Kidney (tissue), 14 donors: Measurements from ENCODE around the gene SLC12A7. TPM values are rescaled to one million over a fixed set of nuclear protein-coding genes. Genes with fewer than 3 reads are reported as not detected.
"Not testable (repeated sequence)": the region's sequence is repeated elsewhere in the genome, so short reads cannot be mapped to it uniquely, and the experiment has no call there.

Experiments
- DNase-seq, 5 donors: peaks; one replicate each; pipeline ENCODE4 v3.0.0-alpha.2; 2013 to 2020
- FAIRE-seq: peaks from 2 replicates; lab custom pipeline; 2012; peaks lifted over from hg19 to GRCh38; lab: Jason Lieb, UNC
- H3K27ac ChIP-seq, 2 donors: one replicate each; pipeline ENCODE4 v1.7.0; 2013; ENCODE audit warnings: low read depth in 2 of 2, low read length in 2 of 2, inconsistent platforms in 1 of 2
- H3K27me3 ChIP-seq: one replicate; pipeline ENCODE4 v1.7.1; 2013; ENCODE audit warnings: low read length, inconsistent platforms; ENCODE audit not compliant: control insufficient read depth, insufficient read depth
- H3K36me3 ChIP-seq, 3 donors: one replicate each; pipeline versions ENCODE4 v1.7.0 to v1.7.1; 2013; ENCODE audit warnings: low read length in 3 of 3, control low read depth in 1 of 3, inconsistent platforms in 1 of 3; ENCODE audit not compliant: insufficient read depth in 3 of 3, control insufficient read depth in 2 of 3
- H3K4me1 ChIP-seq, 3 donors: one replicate each; pipeline versions ENCODE4 v1.7.0 to v1.7.1; 2013; ENCODE audit warnings: low read length in 3 of 3, inconsistent platforms in 1 of 3, low read depth in 1 of 3; ENCODE audit not compliant: control insufficient read depth in 2 of 3, insufficient read depth in 2 of 3
- H3K4me3 ChIP-seq, 3 donors: one replicate each; pipeline versions ENCODE4 v1.7.0 to v1.8.1; 2013; ENCODE audit warnings: low read length in 3 of 3, control low read depth in 1 of 3, inconsistent platforms in 1 of 3
- H3K9ac ChIP-seq, 3 donors: one replicate each; pipeline versions ENCODE4 v1.7.0 to v1.7.1; 2013; ENCODE audit warnings: low read length in 3 of 3, control low read depth in 1 of 3, inconsistent platforms in 1 of 3
- H3K9me3 ChIP-seq, 3 donors: one replicate each; pipeline versions ENCODE4 v1.7.0 to v1.7.1; 2013; ENCODE audit warnings: low read length in 3 of 3, control low read depth in 1 of 3, inconsistent platforms in 1 of 3; ENCODE audit not compliant: control insufficient read depth in 2 of 3, insufficient read depth in 1 of 3
- intact Hi-C: fragments of 100-400 bp; cut with DNase I; formaldehyde crosslinking; loops from one replicate; pipeline ENCODE4 v1.11.1; 2022
- polyA plus RNA-seq: library from polyadenylated mRNA; stranded (reverse); fragments of 350-450 nt; fragmentation: Illumina TruSeq; extraction: RNeasy Lipid Tissue Mini Kit (QIAGEN cat#74804); gene quantifications from one replicate; pipeline ENCODE4 v1.2.3, GENCODE V29; 2014; ENCODE audit warnings: low read depth, low replicate concordance; ENCODE audit not compliant: insufficient read depth
- total RNA-seq: library from RNA; stranded (reverse); fragmentation: NEBNext Ultra II Directional; extraction: Animal tissue kit (Norgen Biotek cat#: 25700); gene quantifications from one replicate; pipeline ENCODE4 v1.2.1, GENCODE V29; 2021
- TF ChIP-seq, protein P1 (sequence below): IDR thresholded peaks from 3 replicates; pipeline ENCODE4 v1.5.1; 2012; ENCODE audit warnings: mild to moderate bottlenecking, moderate library complexity, borderline replicate concordance; ENCODE audit not compliant: insufficient read depth; ENCODE audit errors: extremely low read depth
- donor health status: control.
- donor health status: control.
- donor health status: control.
- donor health status: control.
- donor health status: control.
- donor health status: DM: yes; HTN: yes; CAD: no.
- donor health status: Normal renal cell carcinoma (clear cell type).

SLC12A7 gene
- total and polyA plus RNA-seq, 2 donors from 2014 or later = 28.2 to 92.9 TPM

DNA sequence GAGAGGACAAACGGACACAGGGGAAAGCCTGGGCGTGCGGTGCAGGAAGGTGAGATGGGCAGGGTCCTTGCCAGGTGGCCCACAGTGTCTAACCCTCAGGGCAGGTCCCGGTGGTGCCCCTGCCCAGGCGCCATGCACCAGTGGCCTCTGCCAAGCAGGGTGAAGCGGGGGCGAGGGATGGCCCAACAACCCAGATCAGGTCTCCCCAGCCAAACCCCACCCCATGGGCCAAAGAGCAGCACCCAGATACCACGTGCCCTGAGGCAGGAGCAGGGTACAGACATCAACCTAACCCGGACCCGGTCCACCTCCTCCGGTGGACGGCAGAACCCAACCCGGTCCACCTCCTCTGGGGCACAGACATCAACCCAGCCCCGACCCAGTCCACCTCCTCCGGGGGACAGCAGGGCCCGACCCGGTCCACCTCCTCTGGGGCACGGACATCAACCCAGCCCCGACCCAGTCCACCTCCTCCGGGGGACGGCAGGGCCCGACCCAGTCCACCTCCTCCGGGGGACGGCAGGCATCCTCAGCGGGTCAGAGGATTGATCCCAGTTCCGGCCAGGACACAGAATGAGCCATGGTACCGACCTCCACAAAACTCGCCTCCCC lies 12.8 kb downstream of the SLC12A7 start:
- Histone ChIP-seq H3K4me1 (peaks cover 11 to 49% (median 18%) of the 10 kb centered on the region in 3 donors), H3K27me3 (no peaks in the 10 kb centered on the region), H3K36me3 (peaks cover 0 to 2% (median 0%) of the 10 kb centered on the region in 3 donors), H3K4me3 (peak overlapping the region in 1 of 3 donors; percentile 48), H3K9me3 (no peaks in the 10 kb centered on the region), H3K27ac (peak overlapping the region; percentile 51 to 57), H3K9ac (no peak overlapping the region)
- intact Hi-C loops = no loop called here
- DNase-seq (no peak), FAIRE-seq (no peak)
- TF ChIP-seq, protein P1, sequence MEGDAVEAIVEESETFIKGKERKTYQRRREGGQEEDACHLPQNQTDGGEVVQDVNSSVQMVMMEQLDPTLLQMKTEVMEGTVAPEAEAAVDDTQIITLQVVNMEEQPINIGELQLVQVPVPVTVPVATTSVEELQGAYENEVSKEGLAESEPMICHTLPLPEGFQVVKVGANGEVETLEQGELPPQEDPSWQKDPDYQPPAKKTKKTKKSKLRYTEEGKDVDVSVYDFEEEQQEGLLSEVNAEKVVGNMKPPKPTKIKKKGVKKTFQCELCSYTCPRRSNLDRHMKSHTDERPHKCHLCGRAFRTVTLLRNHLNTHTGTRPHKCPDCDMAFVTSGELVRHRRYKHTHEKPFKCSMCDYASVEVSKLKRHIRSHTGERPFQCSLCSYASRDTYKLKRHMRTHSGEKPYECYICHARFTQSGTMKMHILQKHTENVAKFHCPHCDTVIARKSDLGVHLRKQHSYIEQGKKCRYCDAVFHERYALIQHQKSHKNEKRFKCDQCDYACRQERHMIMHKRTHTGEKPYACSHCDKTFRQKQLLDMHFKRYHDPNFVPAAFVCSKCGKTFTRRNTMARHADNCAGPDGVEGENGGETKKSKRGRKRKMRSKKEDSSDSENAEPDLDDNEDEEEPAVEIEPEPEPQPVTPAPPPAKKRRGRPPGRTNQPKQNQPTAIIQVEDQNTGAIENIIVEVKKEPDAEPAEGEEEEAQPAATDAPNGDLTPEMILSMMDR = no peak

DNA sequence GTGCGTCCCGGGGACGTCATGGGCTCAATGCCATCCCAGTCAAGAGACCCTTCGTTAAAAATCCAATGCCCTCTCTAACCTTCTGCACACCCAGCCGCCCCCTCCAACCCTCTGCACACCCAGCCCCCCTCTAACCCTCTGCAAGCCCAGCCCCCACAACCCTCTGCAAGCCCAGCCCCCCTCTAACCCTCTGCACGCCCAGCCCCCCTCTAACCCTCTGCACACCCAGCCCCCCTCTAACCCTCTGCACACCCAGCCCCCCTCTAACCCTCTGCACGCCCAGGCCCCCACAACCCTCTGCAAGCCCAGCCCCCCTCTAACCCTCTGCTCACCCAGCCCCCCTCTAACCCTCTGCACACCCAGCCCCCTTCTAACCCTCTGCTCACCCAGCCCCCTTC lies 13.9 kb downstream of the SLC12A7 start:
- H3K4me1 ChIP-seq = peaks cover 8 to 39% (median 11%) of the 10 kb centered on the region in 3 donors
- H3K9me3 ChIP-seq, H3K9ac ChIP-seq, FAIRE-seq, H3K27me3 ChIP-seq, H3K36me3 ChIP-seq, intact Hi-C loops, H3K27ac ChIP-seq, DNase-seq, H3K4me3 ChIP-seq: not testable (repeated sequence)

DNA sequence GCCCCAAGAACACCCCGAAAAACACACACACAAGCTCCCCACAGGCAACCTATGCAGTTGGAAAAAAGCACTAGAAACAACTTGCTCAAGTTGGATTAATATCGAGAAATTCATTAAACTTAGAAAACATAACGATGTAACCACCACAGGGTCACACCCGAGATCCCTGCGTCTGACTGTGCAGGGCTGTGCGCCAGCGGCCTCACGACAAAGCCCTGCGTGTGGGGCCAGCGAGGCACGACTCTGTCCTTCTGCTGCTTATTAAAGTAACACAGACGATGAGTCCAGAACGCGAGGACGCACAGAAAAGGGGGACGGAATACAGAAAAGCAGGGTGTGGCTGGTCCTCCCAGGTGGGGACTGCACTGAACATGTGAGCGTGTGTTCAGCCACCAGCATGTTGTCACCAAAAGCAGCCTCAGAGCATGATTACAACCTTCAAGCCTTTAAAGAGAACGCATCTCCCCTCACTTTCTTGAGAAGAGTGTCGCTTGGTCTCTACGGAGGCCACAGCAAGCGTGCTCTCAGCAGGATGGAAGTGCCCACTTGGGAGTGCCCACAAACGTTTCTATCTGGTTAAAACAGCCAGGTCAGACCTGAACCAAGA lies 14.4 kb downstream of the SLC12A7 start:
- TF ChIP-seq, protein P1 = no peak
- H3K27ac ChIP-seq = no peak overlapping the region
- FAIRE-seq = no peak
- no peak overlapping the region for H3K9ac ChIP-seq
- DNase-seq = no peak
- no peaks in the 10 kb centered on the region for H3K27me3 ChIP-seq
- intact Hi-C loops = no loop called here
- no peak overlapping the region for H3K4me3 ChIP-seq
- H3K4me1 ChIP-seq = peaks cover 7 to 34% (median 8%) of the 10 kb centered on the region in 3 donors
- H3K36me3 ChIP-seq = peaks cover 0 to 3% (median 3%) of the 10 kb centered on the region in 3 donors
- no peaks in the 10 kb centered on the region for H3K9me3 ChIP-seq

DNA sequence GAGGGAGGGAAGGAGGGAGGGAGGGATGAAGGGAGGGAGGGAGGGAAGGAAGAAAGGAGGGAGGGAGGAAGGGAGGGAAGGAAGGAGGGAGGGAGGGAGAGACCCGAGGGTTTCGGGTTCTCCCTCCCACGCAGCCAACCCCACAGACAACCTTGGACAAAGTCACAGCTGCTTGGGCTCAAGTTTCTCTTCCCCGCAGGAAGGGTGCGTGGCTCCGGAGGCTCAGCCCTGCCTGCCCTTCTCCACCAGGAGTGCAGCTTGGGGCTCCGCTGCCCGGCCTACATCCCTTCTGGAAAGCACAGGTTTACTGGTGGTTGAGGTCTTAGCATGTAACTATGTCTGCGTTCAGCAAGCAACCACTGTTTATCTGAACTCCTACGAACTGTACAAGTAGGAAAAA lies 15.0 kb downstream of the SLC12A7 start:
- Histone ChIP-seq H3K9me3 (no peaks in the 10 kb centered on the region), H3K4me3 (no peak overlapping the region), H3K9ac (no peak overlapping the region), H3K36me3 (peaks cover 0 to 5% (median 3%) of the 10 kb centered on the region in 3 donors), H3K27me3 (no peaks in the 10 kb centered on the region), H3K27ac (no peak overlapping the region), H3K4me1 (peaks cover 7 to 27% (median 8%) of the 10 kb centered on the region in 3 donors)
- TF ChIP-seq, protein P1 = no peak
- DNase-seq = peak in 1 of 5 donors; percentile 49
- no peak for FAIRE-seq
- intact Hi-C loops = no loop called here
